Loucy (cell line): ENCODE data around the gene NCOA5.

Source experiments
- H2AFZ ChIP-seq: fragments of 200-600 bp; sonication (generic); 2 replicates; pipeline ENCODE4 v1.6.0; 2016; ENCODE audit warnings: antibody characterized with exemption, mild to moderate bottlenecking, low read length, moderate library complexity
- H3F3A ChIP-seq: fragments of 200-600 bp; 2 replicates; pipeline ENCODE4 v1.6.0; 2016; ENCODE audit warnings: antibody characterized with exemption, low read depth, mild to moderate bottlenecking
- H3K27me3 ChIP-seq: fragments of 200-600 bp; sonication (generic); 2 replicates; pipeline ENCODE4 v1.6.1; 2014; ENCODE audit warnings: low read length, mild to moderate bottlenecking; ENCODE audit not compliant: insufficient read depth, poor library complexity, severe bottlenecking
- H3K36me3 ChIP-seq: fragments of 200-600 bp; sonication (generic); 2 replicates; pipeline ENCODE4 v1.6.1; 2016; ENCODE audit warnings: low read length; ENCODE audit not compliant: insufficient read depth
- H3K4me1 ChIP-seq: fragments of 200-600 bp; sonication (generic); 2 replicates; pipeline ENCODE4 v1.5.1; 2014; ENCODE audit warnings: low read length, mild to moderate bottlenecking; ENCODE audit not compliant: insufficient read depth, poor library complexity, severe bottlenecking
- H3K4me2 ChIP-seq: fragments of 200-600 bp; sonication (generic); 2 replicates; pipeline ENCODE4 v1.6.0; 2014; ENCODE audit warnings: antibody characterized with exemption, low read length, low read depth, mild to moderate bottlenecking; ENCODE audit not compliant: poor library complexity, severe bottlenecking
- H3K4me3 ChIP-seq: fragments of 200-600 bp; sonication (generic); 2 replicates; pipeline ENCODE4 v1.5.1; 2014; ENCODE audit warnings: low read length, mild to moderate bottlenecking, mixed read lengths; ENCODE audit not compliant: poor library complexity, severe bottlenecking
- H3K79me2 ChIP-seq: fragments of 200-600 bp; sonication (generic); 2 replicates; pipeline ENCODE4 v1.6.1; 2014; ENCODE audit warnings: low read length; ENCODE audit not compliant: insufficient read depth
- H3K9ac ChIP-seq: fragments of 200-600 bp; sonication (generic); 2 replicates; pipeline ENCODE4 v1.6.0; 2014; ENCODE audit warnings: mild to moderate bottlenecking, low read depth, low read length, moderate library complexity; ENCODE audit not compliant: poor library complexity, severe bottlenecking
- H3K9me2 ChIP-seq: fragments of 200-600 bp; sonication (generic); replicated peaks from 2 replicates; pipeline ENCODE4 v1.6.1; 2016; ENCODE audit warnings: low read depth, low read length, mixed read lengths
- H3K9me3 ChIP-seq: fragments of 200-600 bp; sonication (generic); 2 replicates; pipeline ENCODE4 v1.6.1; 2014; ENCODE audit warnings: mild to moderate bottlenecking, antibody characterized with exemption, low read length, low read depth; ENCODE audit not compliant: insufficient read depth
- H4K20me1 ChIP-seq: fragments of 200-600 bp; sonication (generic); 2 replicates; pipeline ENCODE4 v1.6.0; 2014; ENCODE audit warnings: antibody characterized with exemption, low read length, mild to moderate bottlenecking; ENCODE audit not compliant: insufficient read depth, poor library complexity, severe bottlenecking
- EZH2phosphoT487 ChIP-seq: fragments of 200-600 bp; IDR thresholded peaks from 2 replicates; pipeline ENCODE4 v1.6.1; 2018; ENCODE audit warnings: antibody characterized with exemption, mild to moderate bottlenecking, moderate library complexity, borderline replicate concordance
- TF ChIP-seq, protein P1 (sequence below): fragments of 200-600 bp; sonication (generic); conservative IDR thresholded peaks from 2 replicates; pipeline ENCODE4 v1.5.1; 2014; ENCODE audit warnings: mild to moderate bottlenecking, antibody characterized with exemption, low read length

Gene NCOA5

GRCh38 chr20:46135856-46136633 lies 46.3 kb upstream of the NCOA5 start:
- Histone ChIP-seq H3K4me2 (no peak overlapping the region), H2AFZ (no peak overlapping the region), H3K4me3 (no peak overlapping the region), H4K20me1 (no peaks in the 10 kb centered on the region), H3K79me2 (no peaks in the 10 kb centered on the region), H3F3A (no peaks in the 10 kb centered on the region), H3K9me3 (no peaks in the 10 kb centered on the region), H3K9ac (no peak overlapping the region), H3K36me3 (no peaks in the 10 kb centered on the region), H3K9me2 (no peaks in the 10 kb centered on the region), H3K4me1 (no peaks in the 10 kb centered on the region), H3K27me3 (no peaks in the 10 kb centered on the region)
- TF ChIP-seq EZH2phosphoT487, result no peak
- TF ChIP-seq, protein P1, sequence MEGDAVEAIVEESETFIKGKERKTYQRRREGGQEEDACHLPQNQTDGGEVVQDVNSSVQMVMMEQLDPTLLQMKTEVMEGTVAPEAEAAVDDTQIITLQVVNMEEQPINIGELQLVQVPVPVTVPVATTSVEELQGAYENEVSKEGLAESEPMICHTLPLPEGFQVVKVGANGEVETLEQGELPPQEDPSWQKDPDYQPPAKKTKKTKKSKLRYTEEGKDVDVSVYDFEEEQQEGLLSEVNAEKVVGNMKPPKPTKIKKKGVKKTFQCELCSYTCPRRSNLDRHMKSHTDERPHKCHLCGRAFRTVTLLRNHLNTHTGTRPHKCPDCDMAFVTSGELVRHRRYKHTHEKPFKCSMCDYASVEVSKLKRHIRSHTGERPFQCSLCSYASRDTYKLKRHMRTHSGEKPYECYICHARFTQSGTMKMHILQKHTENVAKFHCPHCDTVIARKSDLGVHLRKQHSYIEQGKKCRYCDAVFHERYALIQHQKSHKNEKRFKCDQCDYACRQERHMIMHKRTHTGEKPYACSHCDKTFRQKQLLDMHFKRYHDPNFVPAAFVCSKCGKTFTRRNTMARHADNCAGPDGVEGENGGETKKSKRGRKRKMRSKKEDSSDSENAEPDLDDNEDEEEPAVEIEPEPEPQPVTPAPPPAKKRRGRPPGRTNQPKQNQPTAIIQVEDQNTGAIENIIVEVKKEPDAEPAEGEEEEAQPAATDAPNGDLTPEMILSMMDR, result no peak

DNA sequence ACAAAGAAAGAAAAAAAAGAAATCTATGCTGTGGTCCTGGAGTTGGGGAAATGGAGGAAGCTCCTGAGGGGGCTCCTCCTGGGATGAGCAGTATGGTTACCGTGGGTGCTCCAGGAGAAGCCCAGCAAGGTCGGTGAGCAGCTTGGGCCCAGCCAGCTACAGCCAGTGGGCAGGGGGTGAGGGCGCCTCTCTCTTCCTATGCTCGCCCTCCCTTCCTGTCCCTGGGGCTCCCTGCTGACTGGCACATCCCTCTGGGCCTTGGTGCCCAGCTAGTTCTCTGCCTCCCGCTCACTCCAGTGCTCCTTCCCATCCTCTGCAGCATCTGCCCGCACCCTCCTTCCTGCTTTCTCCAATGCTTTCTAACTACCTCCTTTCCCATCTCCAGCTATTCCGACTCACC lies 45.0 kb upstream of the NCOA5 start:
- Histone ChIP-seq H3K4me1 (no peaks in the 10 kb centered on the region), H3K9me2 (no peaks in the 10 kb centered on the region), H3K36me3 (no peaks in the 10 kb centered on the region), H4K20me1 (no peaks in the 10 kb centered on the region), H3K9ac (no peak overlapping the region), H3K9me3 (no peaks in the 10 kb centered on the region), H3K79me2 (no peaks in the 10 kb centered on the region), H3K4me3 (no peak overlapping the region), H3F3A (no peaks in the 10 kb centered on the region), H3K27me3 (no peaks in the 10 kb centered on the region), H2AFZ (no peak overlapping the region), H3K4me2 (no peak overlapping the region)
- TF ChIP-seq, protein P1, result no peak
- TF ChIP-seq EZH2phosphoT487, result no peak

DNA sequence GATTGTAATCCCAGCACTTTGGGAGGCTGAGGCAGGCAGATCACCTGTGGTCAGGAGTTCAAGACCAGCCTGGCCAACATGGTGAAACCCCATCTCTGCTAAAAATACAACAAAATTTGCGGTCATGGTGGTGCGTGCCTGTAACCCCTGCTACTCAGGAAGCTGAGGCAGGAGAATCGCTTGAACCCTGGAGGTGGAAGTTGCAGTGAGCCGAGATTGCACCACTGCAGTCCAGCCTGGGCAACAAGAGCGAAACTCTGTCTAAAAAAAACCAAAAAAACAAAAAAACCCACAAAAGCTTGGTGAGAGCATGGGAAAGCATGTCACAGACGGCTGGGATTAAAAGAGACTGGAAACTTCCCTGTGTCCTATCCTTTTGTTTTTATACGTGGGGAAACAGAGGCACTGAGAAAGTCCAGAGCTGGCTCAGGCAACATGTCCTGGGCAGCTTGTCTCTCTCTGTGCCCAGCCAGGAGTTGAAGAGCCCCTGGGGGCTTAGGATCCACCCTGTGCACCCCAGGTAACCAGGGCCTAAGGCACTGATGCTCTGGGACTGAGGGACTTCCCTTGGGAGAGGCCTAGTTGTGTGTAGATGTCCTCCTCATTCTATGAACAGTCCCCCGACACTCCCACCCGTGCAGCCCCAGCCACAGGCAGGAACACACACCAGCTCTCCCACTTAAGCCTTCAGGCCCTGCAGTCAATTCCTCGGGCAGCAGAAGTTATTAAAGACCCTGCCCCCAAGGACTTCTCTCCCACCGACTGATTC lies 44.3 kb upstream of the NCOA5 start:
- H3K4me3 ChIP-seq, result no peak overlapping the region
- H3K4me1 ChIP-seq, result no peaks in the 10 kb centered on the region
- H3K9ac ChIP-seq, result no peak overlapping the region
- H3K4me2 ChIP-seq, result no peak overlapping the region
- H3K27me3 ChIP-seq, result no peaks in the 10 kb centered on the region
- H3F3A ChIP-seq, result no peaks in the 10 kb centered on the region
- no peaks in the 10 kb centered on the region for H3K79me2 ChIP-seq
- no peaks in the 10 kb centered on the region for H3K9me2 ChIP-seq
- no peaks in the 10 kb centered on the region for H4K20me1 ChIP-seq
- no peak for TF ChIP-seq EZH2phosphoT487
- TF ChIP-seq, protein P1, result no peak
- H3K9me3 ChIP-seq, result no peaks in the 10 kb centered on the region
- no peaks in the 10 kb centered on the region for H3K36me3 ChIP-seq
- H2AFZ ChIP-seq, result no peak overlapping the region
